Measurements from ENCODE around the gene PPP4R2. TPM values are rescaled to one million over a fixed set of nuclear protein-coding genes. Genes with fewer than 3 reads are reported as not detected.

PPP4R2 gene
- total RNA-seq, 1 experiment from 2014 or later: 63.2 TPM

GRCh38 chr3:73094951-73095350, 98.3 kb downstream of the PPP4R2 start:
- TF ChIP-seq CTCF (conservative IDR thresholded peaks at IDR 0.05) (no peak), EZH2 (IDR thresholded peaks at IDR 0.05; ENCODE audit: low read depth) (no peak)
- Histone ChIP-seq H3K4me3 (no peak overlapping the region), H3K4me2 (no peak overlapping the region), H4K20me1 (ENCODE audit: insufficient read depth) (no peaks in the 10 kb centered on the region), H3F3A (ENCODE audit: insufficient read depth, low read depth) (no peaks in the 10 kb centered on the region), H3K27me3 (ENCODE audit: insufficient read depth, low read depth) (peaks cover 14% of the 10 kb centered on the region; the same call in 1 of the 2 replicates), H3K27ac (no peak overlapping the region), H3K79me2 (ENCODE audit: low read depth) (no peaks in the 10 kb centered on the region), H2AFZ (no peak overlapping the region), H3K36me3 (ENCODE audit: low read depth) (no peaks in the 10 kb centered on the region), H3K4me1 (replicated peaks; ENCODE audit: insufficient read depth) (no peaks in the 10 kb centered on the region), H3K9me3 (ENCODE audit: insufficient read depth, low read depth) (no peaks in the 10 kb centered on the region), H3K9me2 (ENCODE audit: insufficient read depth) (no peaks in the 10 kb centered on the region)
- DNase-seq: no peak
- intact Hi-C loops (cut with micrococcal nuclease; ENCODE audit: unreplicated experiment): no loop called here
- BruUV-seq (replicated peaks): no TSS peak
- POLR2A ChIA-PET (ENCODE audit: unreplicated experiment): no interaction called here
- CTCF ChIA-PET: no interaction called here

- Histone ChIP-seq H3K9me2 (ENCODE audit: insufficient read depth) (no peaks in the 10 kb centered on the region), H3K27ac (no peak overlapping the region), H3K4me3 (no peak overlapping the region), H3K9me3 (ENCODE audit: insufficient read depth, low read depth) (no peaks in the 10 kb centered on the region), H3K4me1 (replicated peaks; ENCODE audit: insufficient read depth) (no peaks in the 10 kb centered on the region), H3K36me3 (ENCODE audit: low read depth) (no peaks in the 10 kb centered on the region), H3F3A (ENCODE audit: insufficient read depth, low read depth) (no peaks in the 10 kb centered on the region), H4K20me1 (ENCODE audit: insufficient read depth) (no peaks in the 10 kb centered on the region), H3K4me2 (no peak overlapping the region), H3K27me3 (ENCODE audit: insufficient read depth, low read depth) (peaks cover 18% of the 10 kb centered on the region), H3K79me2 (ENCODE audit: low read depth) (no peaks in the 10 kb centered on the region), H2AFZ (no peak overlapping the region)
- TF ChIP-seq CTCF (conservative IDR thresholded peaks at IDR 0.05): no peak
- TF ChIP-seq EZH2 (IDR thresholded peaks at IDR 0.05; ENCODE audit: low read depth): no peak
- BruUV-seq (replicated peaks): no TSS peak
- no peak for DNase-seq
- ChIA-PET POLR2A (ENCODE audit: unreplicated experiment) (no interaction called here), CTCF (no interaction called here)
- intact Hi-C loops (cut with micrococcal nuclease; ENCODE audit: unreplicated experiment): no loop called here
Observed at GRCh38 chr3:73096169-73096568, 99.6 kb downstream of the PPP4R2 start.

DNA sequence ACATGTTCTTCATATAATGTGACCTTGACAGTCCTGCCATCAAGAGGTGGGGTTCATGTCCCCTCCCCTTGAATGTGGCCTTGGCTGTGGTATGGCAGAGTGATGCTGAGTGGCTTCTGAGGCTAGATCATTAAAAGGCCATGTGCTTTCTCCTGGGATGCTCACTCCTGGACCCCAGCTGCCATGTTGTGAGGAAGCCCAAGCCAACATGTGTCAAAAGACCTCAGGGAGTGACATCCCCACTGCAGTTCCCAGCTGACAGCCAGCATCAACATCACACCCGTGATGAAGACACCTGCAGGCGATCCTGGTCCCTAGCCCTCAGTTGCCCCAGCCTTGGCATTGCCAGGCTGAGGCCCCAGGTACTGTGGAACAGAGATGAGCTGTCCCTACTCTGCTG, 101.4 kb downstream of the PPP4R2 start:
- ChIA-PET CTCF (no interaction called here), POLR2A (ENCODE audit: unreplicated experiment) (no interaction called here)
- no peaks in the 10 kb centered on the region for H3K4me1 ChIP-seq (replicated peaks; ENCODE audit: insufficient read depth)
- TF ChIP-seq EZH2 (IDR thresholded peaks at IDR 0.05; ENCODE audit: low read depth): no peak
- no peak for TF ChIP-seq CTCF (conservative IDR thresholded peaks at IDR 0.05)
- H3K27ac ChIP-seq: no peak overlapping the region
- no TSS peak for BruUV-seq (replicated peaks)
- H3K36me3 ChIP-seq (ENCODE audit: low read depth): no peaks in the 10 kb centered on the region
- H4K20me1 ChIP-seq (ENCODE audit: insufficient read depth): no peaks in the 10 kb centered on the region
- intact Hi-C loops (cut with micrococcal nuclease; ENCODE audit: unreplicated experiment): no loop called here
- H3K4me3 ChIP-seq: no peak overlapping the region
- DNase-seq: no peak
- no peaks in the 10 kb centered on the region for H3K79me2 ChIP-seq (ENCODE audit: low read depth)
- no peak overlapping the region for H2AFZ ChIP-seq
- peaks cover 18% of the 10 kb centered on the region for H3K27me3 ChIP-seq (ENCODE audit: insufficient read depth, low read depth)
- no peaks in the 10 kb centered on the region for H3F3A ChIP-seq (ENCODE audit: insufficient read depth, low read depth)
- no peaks in the 10 kb centered on the region for H3K9me2 ChIP-seq (ENCODE audit: insufficient read depth)
- no peaks in the 10 kb centered on the region for H3K9me3 ChIP-seq (ENCODE audit: insufficient read depth, low read depth)
- no peak overlapping the region for H3K4me2 ChIP-seq
